Left lung (tissue), 10 donors: Measurements from ENCODE around the gene SEMA3D. TPM values are rescaled to one million over a fixed set of nuclear protein-coding genes. Genes with fewer than 3 reads are reported as not detected.

Experiments
- ATAC-seq: fragments of 200-7000 bp; cut with Tn5 transposase; one replicate; pipeline ENCODE4 v1.9.1; 2020; ENCODE audit warnings: moderate library complexity
- DNase-seq, 4 donors: peaks; one replicate each; pipeline ENCODE4 v3.0.0-alpha.2; 2013 to 2020
- H3K27ac ChIP-seq, 2 donors: fragments of 200-600 bp; sonication (generic) in 1 of 2; one replicate each; pipeline versions ENCODE4 v1.5.0 to v1.8.0; 2020 to 2021
- H3K27me3 ChIP-seq, 2 donors: fragments of 200-600 bp; sonication (generic) in 1 of 2; one replicate each; pipeline versions ENCODE4 v1.5.0 to v1.8.0; 2020 to 2021
- H3K36me3 ChIP-seq, 2 donors: fragments of 200-600 bp; sonication (generic) in 1 of 2; one replicate each; pipeline versions ENCODE4 v1.5.0 to v1.8.0; 2020 to 2021
- H3K4me1 ChIP-seq, 2 donors: fragments of 200-600 bp; one replicate each; pipeline ENCODE4 v1.8.0; 2021
- H3K4me3 ChIP-seq, 2 donors: fragments of 200-600 bp; sonication (generic) in 1 of 2; one replicate each; pipeline versions ENCODE4 v1.5.0 to v1.8.0; 2020 to 2021; ENCODE audit warnings: mild to moderate bottlenecking in 1 of 2
- H3K9me3 ChIP-seq, 2 donors: fragments of 200-600 bp; sonication (generic) in 1 of 2; one replicate each; pipeline versions ENCODE4 v1.5.0 to v1.8.0; 2020 to 2021
- CTCF ChIP-seq, 2 donors: fragments of 200-600 bp; sonication (generic) in 1 of 2; IDR thresholded peaks; one replicate each; pipeline versions ENCODE4 v1.5.0 to v1.8.0; 2021; ENCODE audit warnings: antibody characterized with exemption in 2 of 2
- intact Hi-C, 2 donors: fragments of 100-400 bp; cut with DNase I; formaldehyde crosslinking; loops; one replicate each; pipeline versions ENCODE4 v1.11.2 to v1.14.2; 2022
- polyA plus RNA-seq, 6 donors: library from polyadenylated mRNA; unstranded; fragments of 120-200 nt; gene quantifications; one replicate each; pipeline ENCODE4 v1.2.1, GENCODE V29; 2013; ENCODE audit not compliant: insufficient read length in 6 of 6
- total RNA-seq, 2 donors: library from RNA; stranded (reverse); fragmentation: NEBNext Ultra II Directional; extraction: Animal tissue kit (Norgen Biotek cat#: 25700); gene quantifications; one replicate each; pipeline ENCODE4 v1.2.1, GENCODE V29; 2021
- donor health status: DM: no; HTN: yes; CAD: no.
- donor health status: DM: no; HTN: no; CAD: no.

The SEMA3D gene
- total and polyA plus RNA-seq, 8 donors = 5.5 to 68.5 (median 46.3) TPM

- intact Hi-C loops = no loop called here
- H3K36me3 ChIP-seq = no peaks in the 10 kb centered on the region
- no peak for ATAC-seq
- no peaks in the 10 kb centered on the region for H3K27me3 ChIP-seq
- no peak overlapping the region for H3K4me3 ChIP-seq
- H3K9me3 ChIP-seq = no peaks in the 10 kb centered on the region
- TF ChIP-seq CTCF (IDR thresholded peaks at IDR 0.05) = no peak
- no peak for DNase-seq
- peaks cover 0 to 3% of the 10 kb centered on the region in 2 donors for H3K4me1 ChIP-seq
- H3K27ac ChIP-seq = no peak overlapping the region
Observed at GRCh38 chr7:85167636-85168035, 19.2 kb downstream of the SEMA3D start.

GRCh38 chr7:85165263-85165662 lies 21.6 kb downstream of the SEMA3D start:
- no peak overlapping the region for H3K27ac ChIP-seq
- intact Hi-C loops = no loop called here
- no peak overlapping the region for H3K4me3 ChIP-seq
- DNase-seq (no peak), ATAC-seq (no peak)
- H3K9me3 ChIP-seq = no peaks in the 10 kb centered on the region
- TF ChIP-seq CTCF (IDR thresholded peaks at IDR 0.05) = no peak
- no peaks in the 10 kb centered on the region for H3K36me3 ChIP-seq
- H3K4me1 ChIP-seq = no peaks in the 10 kb centered on the region
- H3K27me3 ChIP-seq = no peaks in the 10 kb centered on the region

- H3K4me3 ChIP-seq = no peak overlapping the region
- ATAC-seq (no peak), DNase-seq (no peak)
- no peaks in the 10 kb centered on the region for H3K36me3 ChIP-seq
- no peaks in the 10 kb centered on the region for H3K4me1 ChIP-seq
- TF ChIP-seq CTCF (IDR thresholded peaks at IDR 0.05) = no peak
- no peak overlapping the region for H3K27ac ChIP-seq
- intact Hi-C loops = no loop called here
- no peaks in the 10 kb centered on the region for H3K27me3 ChIP-seq
- no peaks in the 10 kb centered on the region for H3K9me3 ChIP-seq
Observed at GRCh38 chr7:85164376-85164775, 22.5 kb downstream of the SEMA3D start.

GRCh38 chr7:85162721-85163120 lies 24.1 kb downstream of the SEMA3D start:
- peaks cover 0 to 8% of the 10 kb centered on the region in 2 donors for H3K9me3 ChIP-seq
- ATAC-seq = no peak
- TF ChIP-seq CTCF (IDR thresholded peaks at IDR 0.05) = no peak
- no peak for DNase-seq
- no peak overlapping the region for H3K27ac ChIP-seq
- no peaks in the 10 kb centered on the region for H3K36me3 ChIP-seq
- no peaks in the 10 kb centered on the region for H3K4me1 ChIP-seq
- intact Hi-C loops = no loop called here
- H3K27me3 ChIP-seq = no peaks in the 10 kb centered on the region
- H3K4me3 ChIP-seq = no peak overlapping the region

GRCh38 chr7:85160223-85160622 lies 26.6 kb downstream of the SEMA3D start:
- ATAC-seq = no peak
- no peaks in the 10 kb centered on the region for H3K27me3 ChIP-seq

More at GRCh38 chr7:85160223-85160622, 26.6 kb downstream of the SEMA3D start:
- H3K36me3 ChIP-seq = no peaks in the 10 kb centered on the region
- intact Hi-C loops = no loop called here
- peak in 1 of 4 donors; percentile 15 for DNase-seq
- H3K27ac ChIP-seq = no peak overlapping the region
- H3K4me1 ChIP-seq = no peaks in the 10 kb centered on the region
- peaks cover 0 to 8% of the 10 kb centered on the region in 2 donors for H3K9me3 ChIP-seq
- H3K4me3 ChIP-seq = no peak overlapping the region
- TF ChIP-seq CTCF (IDR thresholded peaks at IDR 0.05) = no peak
